ENCODE data around the gene KIAA2012.

DNA sequence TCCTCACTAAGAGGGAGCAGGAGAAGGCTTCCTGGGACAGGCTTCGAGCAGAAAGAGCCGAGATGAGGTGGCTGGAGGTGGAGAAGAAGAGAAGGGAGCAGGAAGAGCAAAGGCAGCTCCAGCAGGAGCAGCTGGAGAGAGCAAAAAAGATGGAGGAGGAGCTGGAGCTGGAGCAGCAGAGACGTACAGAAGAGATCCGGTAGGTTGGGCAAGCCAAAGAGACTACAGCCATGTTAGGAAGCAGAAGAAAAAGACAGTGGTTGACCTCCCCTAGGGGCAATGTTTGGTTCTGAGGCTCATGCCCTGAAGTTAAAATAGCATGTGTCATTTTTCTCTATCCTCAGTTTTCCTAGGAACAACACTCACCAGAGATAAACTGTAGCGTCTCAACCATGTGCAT is 120.2 kb downstream of the KIAA2012 start:
- TF ChIP-seq CTCF (IDR thresholded peaks at IDR 0.05) (no peak), EZH2 (IDR thresholded peaks at IDR 0.05; ENCODE audit: borderline replicate concordance, insufficient read depth, low read depth, low read length, poor library complexity, severe bottlenecking) (no peak)

Data from B cell (primary cell).